ENCODE data around the gene ITPKC.

DNA sequence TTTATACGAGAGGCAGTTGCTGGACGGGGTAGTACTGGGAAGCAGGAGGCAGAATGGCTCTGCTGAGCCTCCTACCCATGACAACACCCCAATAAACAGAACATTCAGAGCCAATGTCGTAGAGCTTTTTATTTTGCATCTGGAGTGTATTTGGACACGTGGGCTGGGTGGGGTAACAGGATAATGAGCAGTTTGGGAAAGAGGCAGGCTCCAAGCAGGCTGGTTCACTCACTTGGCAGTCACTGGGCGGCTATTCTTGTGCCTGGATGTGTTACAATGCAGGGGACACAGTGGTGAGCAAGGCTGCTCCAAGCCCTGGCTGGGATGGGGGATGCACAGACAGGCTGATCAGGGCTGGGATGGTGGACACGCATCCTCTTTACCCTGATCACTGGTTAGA is 23.8 kb downstream of the ITPKC start:
- TF ChIP-seq, protein P1, sequence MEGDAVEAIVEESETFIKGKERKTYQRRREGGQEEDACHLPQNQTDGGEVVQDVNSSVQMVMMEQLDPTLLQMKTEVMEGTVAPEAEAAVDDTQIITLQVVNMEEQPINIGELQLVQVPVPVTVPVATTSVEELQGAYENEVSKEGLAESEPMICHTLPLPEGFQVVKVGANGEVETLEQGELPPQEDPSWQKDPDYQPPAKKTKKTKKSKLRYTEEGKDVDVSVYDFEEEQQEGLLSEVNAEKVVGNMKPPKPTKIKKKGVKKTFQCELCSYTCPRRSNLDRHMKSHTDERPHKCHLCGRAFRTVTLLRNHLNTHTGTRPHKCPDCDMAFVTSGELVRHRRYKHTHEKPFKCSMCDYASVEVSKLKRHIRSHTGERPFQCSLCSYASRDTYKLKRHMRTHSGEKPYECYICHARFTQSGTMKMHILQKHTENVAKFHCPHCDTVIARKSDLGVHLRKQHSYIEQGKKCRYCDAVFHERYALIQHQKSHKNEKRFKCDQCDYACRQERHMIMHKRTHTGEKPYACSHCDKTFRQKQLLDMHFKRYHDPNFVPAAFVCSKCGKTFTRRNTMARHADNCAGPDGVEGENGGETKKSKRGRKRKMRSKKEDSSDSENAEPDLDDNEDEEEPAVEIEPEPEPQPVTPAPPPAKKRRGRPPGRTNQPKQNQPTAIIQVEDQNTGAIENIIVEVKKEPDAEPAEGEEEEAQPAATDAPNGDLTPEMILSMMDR (conservative IDR thresholded peaks at IDR 0.05; ENCODE audit: low read depth in 2 of 2), result no peak
- TF ChIP-seq POLR2AphosphoS5 (IDR thresholded peaks at IDR 0.05; ENCODE audit: low read depth), result 0 out of 2 replicates have a peak, but pooled peaks have one; percentile 4
- TF ChIP-seq EZH2phosphoT487 (IDR thresholded peaks at IDR 0.05; ENCODE audit: unreplicated experiment), result no peak
- no peak for TF ChIP-seq EZH2 (IDR thresholded peaks at IDR 0.05; ENCODE audit: low read depth, unreplicated experiment)
- TF ChIP-seq JUNB (IDR thresholded peaks at IDR 0.05; ENCODE audit: unreplicated experiment), result no peak
- TF ChIP-seq, protein P2, sequence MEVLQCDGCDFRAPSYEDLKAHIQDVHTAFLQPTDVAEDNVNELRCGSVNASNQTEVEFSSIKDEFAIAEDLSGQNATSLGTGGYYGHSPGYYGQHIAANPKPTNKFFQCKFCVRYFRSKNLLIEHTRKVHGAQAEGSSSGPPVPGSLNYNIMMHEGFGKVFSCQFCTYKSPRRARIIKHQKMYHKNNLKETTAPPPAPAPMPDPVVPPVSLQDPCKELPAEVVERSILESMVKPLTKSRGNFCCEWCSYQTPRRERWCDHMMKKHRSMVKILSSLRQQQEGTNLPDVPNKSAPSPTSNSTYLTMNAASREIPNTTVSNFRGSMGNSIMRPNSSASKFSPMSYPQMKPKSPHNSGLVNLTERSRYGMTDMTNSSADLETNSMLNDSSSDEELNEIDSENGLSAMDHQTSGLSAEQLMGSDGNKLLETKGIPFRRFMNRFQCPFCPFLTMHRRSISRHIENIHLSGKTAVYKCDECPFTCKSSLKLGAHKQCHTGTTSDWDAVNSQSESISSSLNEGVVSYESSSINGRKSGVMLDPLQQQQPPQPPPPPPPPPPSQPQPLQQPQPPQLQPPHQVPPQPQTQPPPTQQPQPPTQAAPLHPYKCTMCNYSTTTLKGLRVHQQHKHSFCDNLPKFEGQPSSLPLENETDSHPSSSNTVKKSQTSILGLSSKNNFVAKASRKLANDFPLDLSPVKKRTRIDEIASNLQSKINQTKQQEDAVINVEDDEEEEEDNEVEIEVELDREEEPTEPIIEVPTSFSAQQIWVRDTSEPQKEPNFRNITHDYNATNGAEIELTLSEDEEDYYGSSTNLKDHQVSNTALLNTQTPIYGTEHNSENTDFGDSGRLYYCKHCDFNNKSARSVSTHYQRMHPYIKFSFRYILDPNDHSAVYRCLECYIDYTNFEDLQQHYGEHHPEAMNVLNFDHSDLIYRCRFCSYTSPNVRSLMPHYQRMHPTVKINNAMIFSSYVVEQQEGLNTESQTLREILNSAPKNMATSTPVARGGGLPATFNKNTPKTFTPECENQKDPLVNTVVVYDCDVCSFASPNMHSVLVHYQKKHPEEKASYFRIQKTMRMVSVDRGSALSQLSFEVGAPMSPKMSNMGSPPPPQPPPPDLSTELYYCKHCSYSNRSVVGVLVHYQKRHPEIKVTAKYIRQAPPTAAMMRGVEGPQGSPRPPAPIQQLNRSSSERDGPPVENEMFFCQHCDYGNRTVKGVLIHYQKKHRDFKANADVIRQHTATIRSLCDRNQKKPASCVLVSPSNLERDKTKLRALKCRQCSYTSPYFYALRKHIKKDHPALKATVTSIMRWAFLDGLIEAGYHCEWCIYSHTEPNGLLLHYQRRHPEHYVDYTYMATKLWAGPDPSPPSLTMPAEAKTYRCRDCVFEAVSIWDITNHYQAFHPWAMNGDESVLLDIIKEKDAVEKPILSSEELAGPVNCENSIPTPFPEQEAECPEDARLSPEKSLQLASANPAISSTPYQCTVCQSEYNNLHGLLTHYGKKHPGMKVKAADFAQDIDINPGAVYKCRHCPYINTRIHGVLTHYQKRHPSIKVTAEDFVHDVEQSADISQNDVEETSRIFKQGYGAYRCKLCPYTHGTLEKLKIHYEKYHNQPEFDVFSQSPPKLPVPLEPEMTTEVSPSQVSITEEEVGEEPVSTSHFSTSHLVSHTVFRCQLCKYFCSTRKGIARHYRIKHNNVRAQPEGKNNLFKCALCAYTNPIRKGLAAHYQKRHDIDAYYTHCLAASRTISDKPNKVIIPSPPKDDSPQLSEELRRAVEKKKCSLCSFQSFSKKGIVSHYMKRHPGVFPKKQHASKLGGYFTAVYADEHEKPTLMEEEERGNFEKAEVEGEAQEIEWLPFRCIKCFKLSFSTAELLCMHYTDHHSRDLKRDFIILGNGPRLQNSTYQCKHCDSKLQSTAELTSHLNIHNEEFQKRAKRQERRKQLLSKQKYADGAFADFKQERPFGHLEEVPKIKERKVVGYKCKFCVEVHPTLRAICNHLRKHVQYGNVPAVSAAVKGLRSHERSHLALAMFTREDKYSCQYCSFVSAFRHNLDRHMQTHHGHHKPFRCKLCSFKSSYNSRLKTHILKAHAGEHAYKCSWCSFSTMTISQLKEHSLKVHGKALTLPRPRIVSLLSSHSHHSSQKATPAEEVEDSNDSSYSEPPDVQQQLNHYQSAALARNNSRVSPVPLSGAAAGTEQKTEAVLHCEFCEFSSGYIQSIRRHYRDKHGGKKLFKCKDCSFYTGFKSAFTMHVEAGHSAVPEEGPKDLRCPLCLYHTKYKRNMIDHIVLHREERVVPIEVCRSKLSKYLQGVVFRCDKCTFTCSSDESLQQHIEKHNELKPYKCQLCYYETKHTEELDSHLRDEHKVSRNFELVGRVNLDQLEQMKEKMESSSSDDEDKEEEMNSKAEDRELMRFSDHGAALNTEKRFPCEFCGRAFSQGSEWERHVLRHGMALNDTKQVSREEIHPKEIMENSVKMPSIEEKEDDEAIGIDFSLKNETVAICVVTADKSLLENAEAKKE (CRISPR knock-in tag; IDR thresholded peaks at IDR 0.05), result no peak
- TF ChIP-seq, protein P3, sequence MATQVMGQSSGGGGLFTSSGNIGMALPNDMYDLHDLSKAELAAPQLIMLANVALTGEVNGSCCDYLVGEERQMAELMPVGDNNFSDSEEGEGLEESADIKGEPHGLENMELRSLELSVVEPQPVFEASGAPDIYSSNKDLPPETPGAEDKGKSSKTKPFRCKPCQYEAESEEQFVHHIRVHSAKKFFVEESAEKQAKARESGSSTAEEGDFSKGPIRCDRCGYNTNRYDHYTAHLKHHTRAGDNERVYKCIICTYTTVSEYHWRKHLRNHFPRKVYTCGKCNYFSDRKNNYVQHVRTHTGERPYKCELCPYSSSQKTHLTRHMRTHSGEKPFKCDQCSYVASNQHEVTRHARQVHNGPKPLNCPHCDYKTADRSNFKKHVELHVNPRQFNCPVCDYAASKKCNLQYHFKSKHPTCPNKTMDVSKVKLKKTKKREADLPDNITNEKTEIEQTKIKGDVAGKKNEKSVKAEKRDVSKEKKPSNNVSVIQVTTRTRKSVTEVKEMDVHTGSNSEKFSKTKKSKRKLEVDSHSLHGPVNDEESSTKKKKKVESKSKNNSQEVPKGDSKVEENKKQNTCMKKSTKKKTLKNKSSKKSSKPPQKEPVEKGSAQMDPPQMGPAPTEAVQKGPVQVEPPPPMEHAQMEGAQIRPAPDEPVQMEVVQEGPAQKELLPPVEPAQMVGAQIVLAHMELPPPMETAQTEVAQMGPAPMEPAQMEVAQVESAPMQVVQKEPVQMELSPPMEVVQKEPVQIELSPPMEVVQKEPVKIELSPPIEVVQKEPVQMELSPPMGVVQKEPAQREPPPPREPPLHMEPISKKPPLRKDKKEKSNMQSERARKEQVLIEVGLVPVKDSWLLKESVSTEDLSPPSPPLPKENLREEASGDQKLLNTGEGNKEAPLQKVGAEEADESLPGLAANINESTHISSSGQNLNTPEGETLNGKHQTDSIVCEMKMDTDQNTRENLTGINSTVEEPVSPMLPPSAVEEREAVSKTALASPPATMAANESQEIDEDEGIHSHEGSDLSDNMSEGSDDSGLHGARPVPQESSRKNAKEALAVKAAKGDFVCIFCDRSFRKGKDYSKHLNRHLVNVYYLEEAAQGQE (IDR thresholded peaks at IDR 0.05; ENCODE audit: unreplicated experiment), result no peak
- no peak for TF ChIP-seq CREB1 (CRISPR knock-in tag; IDR thresholded peaks at IDR 0.05; ENCODE audit: low read depth)
- no peak for TF ChIP-seq ZNF114 (CRISPR knock-in tag; IDR thresholded peaks at IDR 0.05)
- TF ChIP-seq, protein P4, sequence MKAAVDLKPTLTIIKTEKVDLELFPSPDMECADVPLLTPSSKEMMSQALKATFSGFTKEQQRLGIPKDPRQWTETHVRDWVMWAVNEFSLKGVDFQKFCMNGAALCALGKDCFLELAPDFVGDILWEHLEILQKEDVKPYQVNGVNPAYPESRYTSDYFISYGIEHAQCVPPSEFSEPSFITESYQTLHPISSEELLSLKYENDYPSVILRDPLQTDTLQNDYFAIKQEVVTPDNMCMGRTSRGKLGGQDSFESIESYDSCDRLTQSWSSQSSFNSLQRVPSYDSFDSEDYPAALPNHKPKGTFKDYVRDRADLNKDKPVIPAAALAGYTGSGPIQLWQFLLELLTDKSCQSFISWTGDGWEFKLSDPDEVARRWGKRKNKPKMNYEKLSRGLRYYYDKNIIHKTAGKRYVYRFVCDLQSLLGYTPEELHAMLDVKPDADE (IDR thresholded peaks at IDR 0.05), result no peak
- no peak for TF ChIP-seq ZNF331 (CRISPR knock-in tag; IDR thresholded peaks at IDR 0.05; ENCODE audit: low read depth)

Data from GM23338 (cell line).